ENCODE results near the gene PDIA5. TPM values are rescaled to one million over a fixed set of nuclear protein-coding genes. Genes with fewer than 3 reads are reported as not detected.

The PDIA5 gene
- total RNA-seq, 2 donors from 2014 or later = 8.0 to 9.0 TPM

- Histone ChIP-seq H3K4me3 (no peak overlapping the region), H3K9me3 (no peaks in the 10 kb centered on the region), H3K27ac (no peak overlapping the region), H3K4me1 (no peaks in the 10 kb centered on the region), H3K36me3 (peaks cover 60% of the 10 kb centered on the region), H3K27me3 (no peaks in the 10 kb centered on the region)
- no peak for DNase-seq (ENCODE audit: low spot score)
- TF ChIP-seq CTCF (IDR thresholded peaks at IDR 0.05) = no peak
Observed at GRCh38 chr3:123122525-123123315, 55.9 kb downstream of the PDIA5 start.

- Histone ChIP-seq H3K9me3 (no peaks in the 10 kb centered on the region), H3K36me3 (peaks cover 64% of the 10 kb centered on the region), H3K4me3 (no peak overlapping the region), H3K27me3 (no peaks in the 10 kb centered on the region), H3K27ac (no peak overlapping the region), H3K4me1 (no peaks in the 10 kb centered on the region)
- DNase-seq (ENCODE audit: low spot score) = no peak
- no peak for TF ChIP-seq CTCF (IDR thresholded peaks at IDR 0.05)
Observed at GRCh38 chr3:123123716-123124616, 57.1 kb downstream of the PDIA5 start.

GRCh38 chr3:123124971-123125370 is 58.1 kb downstream of the PDIA5 start:
- H3K27ac ChIP-seq = no peak overlapping the region
- H3K36me3 ChIP-seq = peaks cover 57% of the 10 kb centered on the region
- no peaks in the 10 kb centered on the region for H3K27me3 ChIP-seq
- DNase-seq (ENCODE audit: low spot score) = no peak
- H3K9me3 ChIP-seq = no peaks in the 10 kb centered on the region
- no peaks in the 10 kb centered on the region for H3K4me1 ChIP-seq
- no peak for TF ChIP-seq CTCF (IDR thresholded peaks at IDR 0.05)
- H3K4me3 ChIP-seq = no peak overlapping the region

GRCh38 chr3:123126031-123126430 is 59.2 kb downstream of the PDIA5 start:
- TF ChIP-seq CTCF (IDR thresholded peaks at IDR 0.05) = no peak
- DNase-seq (ENCODE audit: low spot score) = no peak
- Histone ChIP-seq H3K9me3 (no peaks in the 10 kb centered on the region), H3K36me3 (peaks cover 60% of the 10 kb centered on the region), H3K27ac (no peak overlapping the region), H3K4me1 (no peaks in the 10 kb centered on the region), H3K4me3 (no peak overlapping the region), H3K27me3 (no peaks in the 10 kb centered on the region)

GRCh38 chr3:123126653-123127052 is 59.8 kb downstream of the PDIA5 start:
- Histone ChIP-seq H3K9me3 (no peaks in the 10 kb centered on the region), H3K27ac (no peak overlapping the region), H3K36me3 (peaks cover 60% of the 10 kb centered on the region), H3K27me3 (no peaks in the 10 kb centered on the region), H3K4me3 (no peak overlapping the region), H3K4me1 (no peaks in the 10 kb centered on the region)
- TF ChIP-seq CTCF (IDR thresholded peaks at IDR 0.05) = no peak
- no peak for DNase-seq (ENCODE audit: low spot score)

Data from right atrium auricular region (tissue), 2 donors.